Choroid plexus epithelial cell (primary cell): ENCODE results near the gene DNAI2.

ENCODE experiments used
- DNase-seq: peaks from one replicate; pipeline ENCODE4 v3.0.0-alpha.2; 2010; ENCODE audit warnings: low read depth
- H3K4me3 ChIP-seq: 2 replicates; pipeline ENCODE4 v1.5.1; 2011; ENCODE audit warnings: low read depth, mild to moderate bottlenecking, control low read depth, low read length, moderate library complexity
- TF ChIP-seq, protein P1 (sequence below): conservative IDR thresholded peaks from 2 replicates; pipeline ENCODE4 v1.5.1; 2011; ENCODE audit warnings: low read depth, mild to moderate bottlenecking, control low read depth, inconsistent platforms, low read length, moderate library complexity

Gene DNAI2

DNA sequence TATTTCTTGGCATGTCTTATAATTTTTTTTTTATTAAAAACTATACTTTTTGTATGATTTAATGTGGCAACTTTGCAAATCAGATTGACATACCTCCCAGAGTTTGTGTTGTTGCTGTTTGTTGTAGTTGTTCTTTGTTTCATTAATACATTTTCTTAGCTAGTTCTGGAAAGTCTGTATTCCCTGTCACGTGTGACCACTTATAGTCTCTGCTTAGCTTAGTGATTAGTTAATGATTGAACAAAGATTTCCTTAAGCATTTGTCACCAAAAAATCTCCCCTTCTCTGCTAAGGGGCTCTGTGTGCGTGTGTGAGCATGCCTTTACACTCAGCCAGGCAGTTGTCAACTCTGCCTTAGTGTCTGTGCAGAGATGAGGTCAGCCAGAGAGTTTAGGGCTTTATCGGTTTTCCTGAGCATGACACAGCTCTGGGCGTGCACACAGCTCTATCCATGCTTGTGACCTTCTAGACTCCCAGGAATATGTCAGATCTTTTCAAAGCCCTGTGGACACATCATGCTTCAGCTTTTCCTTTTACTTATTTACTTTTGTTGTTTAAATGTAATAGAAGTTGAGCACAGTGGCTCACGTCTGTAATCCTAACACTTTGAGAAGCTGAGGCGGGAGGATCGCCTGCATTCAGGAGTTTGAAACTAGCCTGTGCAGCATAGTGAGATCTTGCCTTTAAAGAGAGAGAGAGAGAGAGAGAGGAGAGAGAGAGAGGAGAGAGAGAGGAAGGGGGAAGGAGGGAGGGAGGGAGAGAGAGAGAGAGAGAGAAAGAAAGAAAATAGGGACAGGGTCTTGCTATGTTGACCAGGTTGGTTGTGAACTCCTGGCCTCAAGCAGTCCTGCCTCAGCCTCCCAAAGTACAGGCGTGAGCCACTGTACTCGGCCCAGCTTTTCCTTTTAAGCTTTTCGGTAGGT lies 21.9 kb downstream of the DNAI2 start:
- TF ChIP-seq, protein P1, sequence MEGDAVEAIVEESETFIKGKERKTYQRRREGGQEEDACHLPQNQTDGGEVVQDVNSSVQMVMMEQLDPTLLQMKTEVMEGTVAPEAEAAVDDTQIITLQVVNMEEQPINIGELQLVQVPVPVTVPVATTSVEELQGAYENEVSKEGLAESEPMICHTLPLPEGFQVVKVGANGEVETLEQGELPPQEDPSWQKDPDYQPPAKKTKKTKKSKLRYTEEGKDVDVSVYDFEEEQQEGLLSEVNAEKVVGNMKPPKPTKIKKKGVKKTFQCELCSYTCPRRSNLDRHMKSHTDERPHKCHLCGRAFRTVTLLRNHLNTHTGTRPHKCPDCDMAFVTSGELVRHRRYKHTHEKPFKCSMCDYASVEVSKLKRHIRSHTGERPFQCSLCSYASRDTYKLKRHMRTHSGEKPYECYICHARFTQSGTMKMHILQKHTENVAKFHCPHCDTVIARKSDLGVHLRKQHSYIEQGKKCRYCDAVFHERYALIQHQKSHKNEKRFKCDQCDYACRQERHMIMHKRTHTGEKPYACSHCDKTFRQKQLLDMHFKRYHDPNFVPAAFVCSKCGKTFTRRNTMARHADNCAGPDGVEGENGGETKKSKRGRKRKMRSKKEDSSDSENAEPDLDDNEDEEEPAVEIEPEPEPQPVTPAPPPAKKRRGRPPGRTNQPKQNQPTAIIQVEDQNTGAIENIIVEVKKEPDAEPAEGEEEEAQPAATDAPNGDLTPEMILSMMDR, result no peak
- H3K4me3 ChIP-seq, result no peak overlapping the region
- DNase-seq, result no peak

DNA sequence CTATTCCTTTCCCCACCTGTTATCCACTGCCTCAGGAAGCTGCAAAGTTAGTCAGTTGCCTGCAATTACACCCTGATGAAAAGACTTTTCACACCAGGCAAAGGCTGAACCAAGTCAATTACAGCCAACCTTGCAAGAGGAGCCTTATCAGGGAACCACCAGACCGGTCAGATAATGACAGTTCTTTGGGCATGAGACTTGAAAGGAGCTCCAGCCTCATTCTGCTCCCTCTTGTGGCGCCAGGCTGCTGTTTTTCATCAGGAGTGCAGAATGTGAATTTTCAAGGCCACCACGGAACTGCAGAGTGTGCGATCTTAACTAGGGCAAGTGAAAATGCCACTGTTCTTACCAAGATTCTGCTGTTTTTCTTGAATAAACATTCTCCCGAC lies 22.5 kb downstream of the DNAI2 start:
- TF ChIP-seq, protein P1, result peak; percentile 84
- DNase-seq, result peak; percentile 76
- H3K4me3 ChIP-seq, result no peak overlapping the region

DNA sequence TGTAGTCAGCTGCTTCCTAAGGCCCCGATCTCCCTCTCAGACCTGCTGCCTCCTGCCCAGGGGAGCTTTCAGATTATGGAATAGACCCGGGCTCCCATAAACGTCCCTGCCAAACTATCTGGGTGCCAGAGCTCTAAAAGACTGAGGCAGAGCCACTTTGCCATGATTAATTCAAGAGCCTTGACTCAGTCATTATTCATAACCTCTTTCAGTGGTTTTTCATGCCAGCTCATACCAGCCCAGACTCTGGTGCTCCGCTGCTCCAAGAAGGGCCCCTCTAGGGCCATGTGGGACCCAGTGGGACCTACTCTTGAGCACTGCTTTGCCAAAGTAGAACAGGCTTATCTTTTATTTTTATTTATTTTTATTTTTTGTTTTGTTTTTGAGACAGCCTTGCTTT lies 23.9 kb downstream of the DNAI2 start:
- TF ChIP-seq, protein P1, result no peak
- H3K4me3 ChIP-seq, result no peak overlapping the region
- no peak for DNase-seq

DNA sequence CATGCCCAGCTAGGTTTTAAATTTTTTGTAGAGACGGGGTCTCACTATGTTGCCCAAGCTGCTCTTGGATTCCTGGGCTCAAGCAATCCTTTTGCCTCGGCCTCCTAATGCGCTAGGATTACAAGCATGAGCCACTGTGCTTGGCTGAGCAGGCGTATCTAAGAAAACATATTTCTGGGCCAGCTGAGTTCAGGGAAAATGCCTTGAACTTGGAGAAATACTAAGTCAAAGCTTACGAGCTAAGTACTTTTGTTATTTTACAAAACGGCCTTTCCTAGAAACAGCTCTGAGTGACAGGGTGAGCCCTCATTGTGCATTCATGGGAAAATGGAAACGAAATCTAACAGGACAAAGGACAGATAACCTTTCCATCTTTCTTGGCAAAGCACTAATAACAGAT lies 24.7 kb downstream of the DNAI2 start:
- TF ChIP-seq, protein P1, result no peak
- DNase-seq, result no peak
- no peak overlapping the region for H3K4me3 ChIP-seq

DNA sequence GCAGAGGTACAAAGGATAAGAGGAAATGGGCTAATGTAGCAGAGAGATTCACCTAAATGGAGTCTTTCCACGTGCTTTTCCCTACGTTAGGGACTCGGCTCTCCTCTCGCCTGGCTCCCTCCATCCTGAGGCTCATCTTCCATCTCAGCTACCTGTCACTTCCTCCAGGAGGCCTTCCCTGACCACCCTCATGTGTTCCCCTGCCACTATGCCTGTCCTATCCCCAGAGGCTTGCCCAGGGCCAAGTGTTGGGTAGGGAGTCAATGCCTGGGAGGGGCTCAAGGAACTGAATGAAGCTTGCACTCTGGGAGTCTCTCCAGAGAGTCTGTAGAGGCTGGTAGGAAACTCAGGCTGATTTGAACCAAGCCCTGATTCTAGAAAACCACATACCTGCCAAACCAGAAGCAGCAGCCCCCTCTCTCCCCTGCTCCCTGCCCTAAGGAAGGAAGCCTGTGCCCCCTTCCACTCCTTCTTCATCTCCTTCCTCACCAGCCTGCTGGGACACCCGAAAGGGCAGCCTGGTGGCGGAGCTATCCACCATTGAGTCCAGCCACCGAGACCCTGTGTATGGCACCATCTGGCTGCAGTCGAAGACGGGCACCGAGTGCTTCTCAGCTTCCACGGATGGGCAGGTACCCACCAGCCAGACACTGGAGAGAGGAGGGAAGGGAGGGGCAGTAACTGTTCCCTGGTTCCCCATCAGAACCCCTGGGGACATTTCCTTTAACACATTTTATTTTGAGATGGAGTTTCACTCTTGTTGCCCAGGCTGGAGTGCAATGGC lies 25.4 kb downstream of the DNAI2 start:
- no peak for DNase-seq
- H3K4me3 ChIP-seq, result no peak overlapping the region
- TF ChIP-seq, protein P1, result no peak

DNA sequence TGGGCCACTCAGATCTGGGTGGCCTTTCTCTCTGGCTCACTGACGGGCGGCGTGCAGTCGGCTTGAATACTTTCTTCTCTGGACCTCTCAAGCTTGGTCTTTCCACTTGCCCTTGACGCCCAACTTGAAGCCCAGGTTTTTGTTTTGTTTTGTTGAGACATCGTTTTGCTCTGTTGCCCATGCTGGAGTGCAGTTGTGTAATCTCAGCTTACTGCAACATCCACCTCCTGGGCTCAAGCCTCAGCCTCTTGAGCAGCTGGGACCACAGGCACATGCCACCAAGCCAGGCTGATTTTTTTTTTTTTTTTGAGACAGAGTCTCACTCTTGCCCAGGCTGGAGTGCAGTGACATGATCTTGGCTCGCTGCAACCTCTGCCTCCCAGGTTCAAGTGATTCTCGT lies 29.3 kb downstream of the DNAI2 start:
- TF ChIP-seq, protein P1, result no peak
- H3K4me3 ChIP-seq, result no peak overlapping the region
- DNase-seq, result no peak
